Muscle of leg (tissue), 11 donors: Measurements from ENCODE around the gene ETS1. TPM values are rescaled to one million over a fixed set of nuclear protein-coding genes. Genes with fewer than 3 reads are reported as not detected.

Source experiments
- DNase-seq: peaks from one replicate; pipeline ENCODE4 v3.0.0; 2013
- H3K27ac ChIP-seq: one replicate; pipeline ENCODE4 v1.5.1; 2013; ENCODE audit warnings: mild to moderate bottlenecking, low read length, control low read depth
- H3K27me3 ChIP-seq: one replicate; pipeline ENCODE4 v1.6.1; 2013; ENCODE audit warnings: low read length; ENCODE audit not compliant: control insufficient read depth, insufficient read depth
- H3K36me3 ChIP-seq: one replicate; pipeline ENCODE4 v1.6.1; 2013; ENCODE audit warnings: low read length; ENCODE audit not compliant: control insufficient read depth, insufficient read depth
- H3K4me1 ChIP-seq: one replicate; pipeline ENCODE4 v1.6.1; 2013; ENCODE audit warnings: low read length; ENCODE audit not compliant: control insufficient read depth, insufficient read depth
- H3K4me3 ChIP-seq: one replicate; pipeline ENCODE4 v1.5.1; 2013; ENCODE audit warnings: low read length, control low read depth
- H3K9me3 ChIP-seq: replicated peaks from 2 replicates; pipeline ENCODE4 v1.6.1; 2013; ENCODE audit warnings: low read depth, low read length; ENCODE audit not compliant: control insufficient read depth
- WGBS: methylation state at CpG from one replicate; pipeline ENCODE4 v1.1.5; 2013; ENCODE audit warnings: missing lambda C conversion rate; ENCODE audit not compliant: insufficient coverage; 5-methylcytosine and 5-hydroxymethylcytosine counted together
- polyA plus RNA-seq, 8 donors: library from polyadenylated mRNA; unstranded; fragments of 120-200 nt; gene quantifications; one replicate each; pipeline versions ENCODE4 v1.2.1 to v1.2.3, GENCODE V29; 2013; ENCODE audit warnings: inconsistent platforms in 1 of 8, low replicate concordance in 1 of 8; ENCODE audit not compliant: insufficient read length in 8 of 8, insufficient read depth in 1 of 8
- total RNA-seq: library from RNA; stranded (reverse); fragments of 120-200 nt; gene quantifications from one replicate; pipeline ENCODE4 v1.2.4, GENCODE V29; 2013

Gene ETS1
- total and polyA plus RNA-seq, 9 donors = 35.3 to 79.1 (median 59.4) TPM

GRCh38 chr11:128573638-128574037 is 13.7 kb downstream of the ETS1 start:
- peaks cover 3% of the 10 kb centered on the region for H3K9me3 ChIP-seq
- WGBS = no CpG with 5 or more reads among the region's 5 CpGs
- peaks cover 19% of the 10 kb centered on the region for H3K4me1 ChIP-seq
- no peak overlapping the region for H3K27ac ChIP-seq
- H3K36me3 ChIP-seq = no peaks in the 10 kb centered on the region
- H3K27me3 ChIP-seq = peaks cover 7% of the 10 kb centered on the region
- no peak for DNase-seq
- no peak overlapping the region for H3K4me3 ChIP-seq

DNA sequence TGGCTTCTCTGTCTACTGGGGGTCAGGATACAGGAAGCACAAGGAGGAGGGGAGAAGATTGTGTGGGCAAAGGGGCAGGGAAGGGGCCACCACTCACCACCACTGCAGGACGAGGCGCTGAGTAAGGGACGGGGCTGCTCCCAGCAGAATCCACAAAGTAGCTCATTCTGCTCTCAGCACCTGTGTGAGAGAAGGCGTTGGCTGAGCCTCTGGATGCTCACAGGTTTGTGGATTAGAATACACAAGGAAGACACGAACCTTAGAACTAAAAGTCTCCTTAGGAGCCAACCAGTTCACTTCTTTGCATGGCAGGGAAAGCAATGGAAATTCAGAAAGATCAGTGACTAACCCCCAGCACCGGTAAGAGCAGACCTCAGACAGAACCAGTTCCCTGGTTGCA is 14.4 kb downstream of the ETS1 start:
- WGBS = 88% methylated on average over 3 of the region's 6 CpGs

DNA sequence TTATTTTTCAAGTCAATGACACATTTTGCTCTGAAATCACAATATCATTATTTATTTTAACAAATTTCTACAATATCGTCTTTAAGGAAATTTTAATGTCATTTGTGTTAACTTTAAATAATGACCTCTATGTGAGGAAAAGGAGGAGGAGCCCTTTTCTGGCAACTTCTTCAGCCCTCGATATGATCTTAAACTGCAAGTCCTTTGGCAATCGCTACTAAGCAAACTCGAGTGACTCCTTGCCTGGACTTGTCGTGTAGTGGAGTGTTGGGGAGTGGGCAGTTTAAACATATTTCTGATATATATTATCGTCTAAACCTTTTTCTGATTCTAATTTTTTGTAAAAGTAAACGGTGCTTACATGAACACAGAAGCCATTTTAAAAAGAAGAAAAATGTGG is 16.7 kb downstream of the ETS1 start:
- Histone ChIP-seq H3K36me3 (no peaks in the 10 kb centered on the region), H3K4me3 (no peak overlapping the region), H3K4me1 (peaks cover 4% of the 10 kb centered on the region), H3K9me3 (peaks cover 3% of the 10 kb centered on the region), H3K27me3 (peaks cover 2% of the 10 kb centered on the region), H3K27ac (no peak overlapping the region)
- no peak for DNase-seq
- WGBS = no CpG with 5 or more reads among the region's 7 CpGs

More for the DNA sequence above, 14.4 kb downstream of the ETS1 start:
- H3K4me3 ChIP-seq = no peak overlapping the region
- H3K4me1 ChIP-seq = peaks cover 17% of the 10 kb centered on the region
- no peaks in the 10 kb centered on the region for H3K36me3 ChIP-seq
- H3K27ac ChIP-seq = no peak overlapping the region
- no peak for DNase-seq
- peaks cover 3% of the 10 kb centered on the region for H3K9me3 ChIP-seq
- peaks cover 7% of the 10 kb centered on the region for H3K27me3 ChIP-seq

GRCh38 chr11:128569291-128569690 is 18.1 kb downstream of the ETS1 start:
- Histone ChIP-seq H3K36me3 (no peaks in the 10 kb centered on the region), H3K4me3 (no peak overlapping the region), H3K4me1 (peaks cover 2% of the 10 kb centered on the region), H3K27ac (no peak overlapping the region), H3K27me3 (peaks cover 3% of the 10 kb centered on the region), H3K9me3 (peaks cover under 1% of the 10 kb centered on the region)
- no CpG with 5 or more reads among the region's 2 CpGs for WGBS
- DNase-seq = no peak

DNA sequence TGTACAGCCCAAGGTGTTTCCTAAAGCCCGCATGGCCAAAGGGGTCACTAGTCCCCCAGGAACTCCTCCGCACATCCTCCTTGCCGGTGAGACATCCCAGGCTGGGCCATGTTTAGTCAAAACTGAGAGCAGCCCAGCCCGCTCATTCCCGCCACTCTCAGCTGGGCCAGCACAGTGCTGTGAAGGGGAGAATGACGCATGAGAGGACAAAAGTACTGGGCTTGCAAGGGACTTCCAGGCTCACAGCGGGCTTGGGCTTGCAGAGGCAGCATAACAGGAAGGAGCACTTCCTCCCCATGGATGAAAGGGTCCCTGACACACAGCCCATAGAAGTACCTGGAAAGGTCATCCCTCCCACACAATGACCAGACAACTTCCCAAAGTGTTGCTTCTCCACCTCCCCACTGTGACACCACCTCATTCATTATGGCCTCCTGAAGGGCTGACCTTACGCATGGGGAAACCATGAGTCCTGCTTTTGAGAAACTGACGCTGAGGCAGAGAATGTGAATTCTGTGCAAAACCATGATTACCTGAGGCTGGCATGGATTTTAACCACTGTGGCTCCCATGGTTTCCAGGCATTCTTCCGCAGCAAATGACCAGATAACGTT is 19.1 kb downstream of the ETS1 start:
- WGBS = 76% methylated on average over 10 of the region's 11 CpGs
- H3K27me3 ChIP-seq = peaks cover 3% of the 10 kb centered on the region
- H3K27ac ChIP-seq = peak overlapping the region; percentile 59
- DNase-seq = peak; percentile 49
- no peak overlapping the region for H3K4me3 ChIP-seq
- no peaks in the 10 kb centered on the region for H3K9me3 ChIP-seq
- peaks cover 3% of the 10 kb centered on the region for H3K4me1 ChIP-seq
- H3K36me3 ChIP-seq = no peaks in the 10 kb centered on the region

DNA sequence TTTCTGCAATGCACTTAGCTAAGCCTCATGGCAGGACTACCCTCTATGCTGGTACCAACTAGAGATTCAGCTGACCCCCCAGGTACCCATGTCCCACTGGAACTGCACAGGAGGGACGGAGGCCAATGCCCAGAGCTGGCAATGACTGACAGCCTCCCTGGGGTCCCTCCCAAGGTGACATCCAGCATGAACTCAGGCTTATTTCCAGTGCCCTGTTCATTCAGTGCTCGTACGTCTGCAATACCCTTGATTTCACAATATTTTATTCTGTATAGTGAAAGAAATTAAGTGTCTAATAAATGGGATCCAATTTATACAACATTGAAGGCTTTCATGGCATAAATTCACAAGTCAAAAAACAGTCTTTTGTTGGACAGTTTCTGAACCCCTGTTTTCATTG is 20.2 kb downstream of the ETS1 start:
- 100% methylated on average over 1 of the region's 3 CpGs for WGBS
- Histone ChIP-seq H3K27ac (no peak overlapping the region), H3K27me3 (peaks cover 3% of the 10 kb centered on the region), H3K4me3 (no peak overlapping the region), H3K4me1 (peaks cover 3% of the 10 kb centered on the region), H3K9me3 (no peaks in the 10 kb centered on the region), H3K36me3 (no peaks in the 10 kb centered on the region)
- no peak for DNase-seq

- no peak for DNase-seq
- 100% methylated on average over 1 of the region's 5 CpGs for WGBS
- H3K4me3 ChIP-seq = no peak overlapping the region
- H3K4me1 ChIP-seq = peaks cover 3% of the 10 kb centered on the region
- peaks cover 3% of the 10 kb centered on the region for H3K27me3 ChIP-seq
- H3K27ac ChIP-seq = no peak overlapping the region
- H3K36me3 ChIP-seq = no peaks in the 10 kb centered on the region
- H3K9me3 ChIP-seq = no peaks in the 10 kb centered on the region
Measured at GRCh38 chr11:128565881-128566280, 21.5 kb downstream of the ETS1 start.

DNA sequence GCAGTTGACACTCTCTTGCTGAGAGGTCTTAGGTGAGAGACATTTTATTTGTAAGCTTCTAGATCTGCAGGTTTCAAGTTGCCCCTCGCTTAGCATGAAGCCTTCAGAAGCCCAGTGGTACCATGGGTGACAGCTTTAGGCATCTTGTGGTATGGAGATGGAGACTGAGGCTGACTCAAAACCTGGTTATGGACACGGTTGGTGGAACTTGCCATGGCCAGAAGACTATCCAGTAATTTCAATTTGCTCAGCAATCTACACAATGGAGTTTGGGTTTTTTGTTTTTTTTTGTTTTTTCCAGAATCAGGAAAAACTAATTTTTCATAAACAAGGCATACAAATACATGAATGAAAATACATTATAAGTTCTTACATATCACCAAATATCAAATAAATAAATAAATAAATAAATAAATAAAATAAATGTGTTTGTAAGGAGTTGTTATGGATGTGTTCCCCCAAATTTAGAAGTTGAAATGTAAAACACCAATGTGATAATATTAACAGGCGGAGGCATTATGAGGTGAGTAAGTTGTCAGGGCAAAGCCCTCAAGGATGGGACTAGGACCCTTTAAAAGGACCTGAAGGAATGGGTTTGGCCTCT is 22.6 kb downstream of the ETS1 start:
- no peaks in the 10 kb centered on the region for H3K9me3 ChIP-seq
- WGBS = 93% methylated on average over 2 of the region's 3 CpGs
- no peaks in the 10 kb centered on the region for H3K36me3 ChIP-seq
- no peak overlapping the region for H3K4me3 ChIP-seq
- no peak for DNase-seq
- H3K27me3 ChIP-seq = peaks cover 3% of the 10 kb centered on the region
- no peak overlapping the region for H3K27ac ChIP-seq
- H3K4me1 ChIP-seq = peaks cover 3% of the 10 kb centered on the region

- H3K4me3 ChIP-seq = no peak overlapping the region
- peaks cover 3% of the 10 kb centered on the region for H3K27me3 ChIP-seq
- peaks cover 3% of the 10 kb centered on the region for H3K4me1 ChIP-seq
- no peaks in the 10 kb centered on the region for H3K9me3 ChIP-seq
- H3K27ac ChIP-seq = no peak overlapping the region
- DNase-seq = no peak
- H3K36me3 ChIP-seq = no peaks in the 10 kb centered on the region
- 15% methylated on average over 2 of the region's 11 CpGs for WGBS
Measured at GRCh38 chr11:128563942-128564641, 23.3 kb downstream of the ETS1 start.

DNA sequence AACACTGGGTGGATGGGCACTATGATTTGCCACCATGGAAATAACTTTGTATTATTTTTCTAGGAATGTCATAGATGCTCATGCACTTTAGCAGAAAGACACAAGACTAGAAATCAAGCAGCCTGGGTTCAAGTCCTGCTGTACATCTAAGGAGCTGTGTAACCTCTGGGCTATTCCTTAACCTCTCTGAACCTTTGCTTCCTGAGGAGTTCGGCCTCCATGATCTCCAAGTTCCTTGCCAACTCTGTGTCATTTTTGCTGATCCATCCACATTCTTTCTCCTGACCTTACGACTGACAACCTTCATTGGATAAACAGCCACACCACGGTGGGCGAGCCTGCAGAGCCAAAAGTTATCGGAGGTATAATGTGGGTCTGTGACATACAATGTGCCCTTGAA is 24.1 kb downstream of the ETS1 start:
- Histone ChIP-seq H3K9me3 (no peaks in the 10 kb centered on the region), H3K27ac (no peak overlapping the region), H3K4me1 (peaks cover 3% of the 10 kb centered on the region), H3K4me3 (no peak overlapping the region), H3K27me3 (peaks cover 3% of the 10 kb centered on the region), H3K36me3 (no peaks in the 10 kb centered on the region)
- DNase-seq = no peak
- WGBS = 90% methylated on average over 1 of the region's 5 CpGs
